ENCODE measurements around the gene HHATL. TPM values are rescaled to one million over a fixed set of nuclear protein-coding genes. Genes with fewer than 3 reads are reported as not detected.

The HHATL gene
- total and polyA plus RNA-seq, 10 of the 15 experiments (the other 5 are each of a cell fraction or from before 2014, with no cell fraction given), result not detected

GRCh38 chr3:42703695-42704025 lies 1.1 kb upstream of the HHATL start:
- POLR2A ChIA-PET, result no interaction called here
- Histone ChIP-seq H3K9me3 (replicated peaks; ENCODE audit: control insufficient read depth, insufficient read depth, low read length) (no peaks in the 10 kb centered on the region), H2AFZ (ENCODE audit: control insufficient read depth, low read depth, low read length) (no peak overlapping the region), H3K27me3 (replicated peaks in 1 of 2; ENCODE audit: control insufficient read depth in 2 of 2, insufficient read depth in 2 of 2, low read length in 1 of 2) (no peaks in the 10 kb centered on the region), H3K27ac (ENCODE audit: control insufficient read depth, insufficient read depth) (no peak overlapping the region), H3K79me2 (ENCODE audit: control insufficient read depth, insufficient read depth, low read length) (no peaks in the 10 kb centered on the region), H4K20me1 (ENCODE audit: control insufficient read depth, insufficient read depth) (no peaks in the 10 kb centered on the region), H3K4me3 (no peak overlapping the region), H3K9ac (ENCODE audit: control insufficient read depth, insufficient read depth, low read length) (no peak overlapping the region), H3K36me3 (ENCODE audit: control insufficient read depth in 2 of 2, insufficient read depth in 2 of 2, low read length in 1 of 2) (no peaks in the 10 kb centered on the region), H3K4me2 (ENCODE audit: control insufficient read depth, insufficient read depth) (no peak overlapping the region), H3K4me1 (ENCODE audit: control insufficient read depth, insufficient read depth, low read length) (no peaks in the 10 kb centered on the region)
- in situ Hi-C loops (cut with MboI), result no loop called here
- no peak for DNase-seq (ENCODE audit: low read depth, low spot score)
- WGBS (ENCODE audit: insufficient coverage, insufficient replicate concordance, low lambda C conversion rate, missing lambda C conversion rate), result 12% methylated on average over 5 of the region's 5 CpGs
- no peak for ATAC-seq
- no peak for TF ChIP-seq CREM (IDR thresholded peaks at IDR 0.05; ENCODE audit: low read depth)
- no peak for TF ChIP-seq MLLT1 (IDR thresholded peaks at IDR 0.05)
- no peak for TF ChIP-seq SMAD5 (IDR thresholded peaks at IDR 0.05; ENCODE audit: low read depth)
- TF ChIP-seq RB1 (IDR thresholded peaks at IDR 0.05; ENCODE audit: borderline replicate concordance), result no peak
- no peak for TF ChIP-seq SREBF2 (IDR thresholded peaks at IDR 0.05; ENCODE audit: low read length)
- TF ChIP-seq ASH2L (IDR thresholded peaks at IDR 0.05; ENCODE audit: borderline replicate concordance, low read depth), result no peak
- TF ChIP-seq TCF3 (IDR thresholded peaks at IDR 0.05; ENCODE audit: borderline replicate concordance, insufficient read depth, low read depth, low read length), result no peak
- no peak for TF ChIP-seq EZH2 (IDR thresholded peaks at IDR 0.05; ENCODE audit: borderline replicate concordance, control insufficient read depth, low read depth, low read length)
- no TSS peak for BruUV-seq (replicated peaks)
- SMC1A ChIA-PET (ENCODE audit: uncharacterized antibody, unreplicated experiment), result no interaction called here
- intact Hi-C loops (cut with micrococcal nuclease; ENCODE audit: unreplicated experiment), result no loop called here
- CTCF ChIA-PET, result no interaction called here
- no peak for FAIRE-seq
- RAD21 ChIA-PET (ENCODE audit: unreplicated experiment), result no interaction called here
